Mesenchymal stem cell (in vitro differentiated cells and primary cell): Measurements from ENCODE around the gene MEX3D.

Source experiments
- DNase-seq: peaks from one replicate; pipeline ENCODE4 v3.0.0-alpha.2; 2013
- H2AFZ ChIP-seq: one replicate; pipeline ENCODE4 v1.6.1; 2013; ENCODE audit warnings: low read depth, mild to moderate bottlenecking, control low read depth, inconsistent platforms, low read length, moderate library complexity
- H2AK5ac ChIP-seq: 2 replicates; pipeline ENCODE4 v1.6.1; 2013; ENCODE audit warnings: low read length, moderate library complexity, mild to moderate bottlenecking, inconsistent platforms; ENCODE audit not compliant: severe bottlenecking
- H2BK120ac ChIP-seq: one replicate; pipeline ENCODE4 v1.6.1; 2013; ENCODE audit warnings: low read depth, mild to moderate bottlenecking, inconsistent platforms, low read length, moderate library complexity
- H2BK12ac ChIP-seq, 2 experiments: one replicate each; pipeline ENCODE4 v1.6.1; 2013; ENCODE audit warnings: inconsistent platforms in 2 of 2, low read length in 2 of 2, mild to moderate bottlenecking in 2 of 2, moderate library complexity in 2 of 2, control low read depth in 1 of 2
- H2BK15ac ChIP-seq: one replicate; pipeline ENCODE4 v1.6.1; 2013; ENCODE audit warnings: mild to moderate bottlenecking, low read depth, inconsistent platforms; ENCODE audit not compliant: poor library complexity, severe bottlenecking
- H2BK5ac ChIP-seq: 2 replicates; pipeline ENCODE4 v1.6.1; 2013; ENCODE audit warnings: low read depth, mild to moderate bottlenecking, low read length, control low read depth, inconsistent platforms; ENCODE audit not compliant: poor library complexity, severe bottlenecking
- H3K14ac ChIP-seq, 2 experiments: one replicate each; pipeline ENCODE4 v1.6.1; 2013; ENCODE audit warnings: inconsistent platforms in 2 of 2, low read length in 2 of 2, control low read depth in 1 of 2, mild to moderate bottlenecking in 1 of 2, moderate library complexity in 1 of 2
- H3K18ac ChIP-seq, 2 experiments: one replicate each; pipeline ENCODE4 v1.6.1; 2013; ENCODE audit warnings: inconsistent platforms in 2 of 2, low read length in 2 of 2, control low read depth in 1 of 2, low read depth in 1 of 2, mild to moderate bottlenecking in 1 of 2
- H3K23ac ChIP-seq, 2 experiments: one replicate each; pipeline ENCODE4 v1.6.1; 2013; ENCODE audit warnings: inconsistent platforms in 2 of 2, low read length in 2 of 2, mild to moderate bottlenecking in 2 of 2, moderate library complexity in 2 of 2, control low read depth in 1 of 2
- H3K27ac ChIP-seq: 2 replicates; pipeline ENCODE4 v1.5.1; 2013; ENCODE audit warnings: mild to moderate bottlenecking, moderate library complexity, low read length, control low read depth, inconsistent platforms; ENCODE audit not compliant: poor library complexity, severe bottlenecking
- H3K27me3 ChIP-seq, 2 experiments: 2 replicates each; pipeline versions ENCODE4 v1.6.1 to v1.7.0; 2013; ENCODE audit warnings: low read length in 2 of 2, mild to moderate bottlenecking in 2 of 2, moderate library complexity in 2 of 2, control low read depth in 1 of 2, inconsistent platforms in 1 of 2; ENCODE audit not compliant: control insufficient read depth in 1 of 2, insufficient read depth in 1 of 2
- H3K36me3 ChIP-seq, 2 experiments: 2 replicates each; pipeline versions ENCODE4 v1.6.1 to v1.7.0; 2013; ENCODE audit warnings: low read length in 2 of 2, control low read depth in 1 of 2, inconsistent platforms in 1 of 2, low read depth in 1 of 2, mild to moderate bottlenecking in 1 of 2; ENCODE audit not compliant: insufficient read depth in 2 of 2, control insufficient read depth in 1 of 2
- H3K4ac ChIP-seq, 2 experiments: one replicate each; pipeline ENCODE4 v1.6.1; 2013; ENCODE audit warnings: inconsistent platforms in 2 of 2, low read length in 2 of 2, mild to moderate bottlenecking in 2 of 2, moderate library complexity in 2 of 2, control low read depth in 1 of 2, low read depth in 1 of 2
- H3K4me1 ChIP-seq: 2 replicates; pipeline ENCODE4 v1.6.1; 2013; ENCODE audit warnings: low read depth, low read length, control low read depth; ENCODE audit not compliant: control insufficient read depth, insufficient read depth
- H3K4me2 ChIP-seq: 2 replicates; pipeline ENCODE4 v1.6.1; 2013; ENCODE audit warnings: low read length, mild to moderate bottlenecking, inconsistent platforms; ENCODE audit not compliant: poor library complexity, severe bottlenecking
- H3K4me3 ChIP-seq, 2 experiments: 2 replicates each; pipeline versions ENCODE4 v1.5.1 to v1.7.0; 2013; ENCODE audit warnings: low read length in 2 of 2, mild to moderate bottlenecking in 2 of 2, control low read depth in 1 of 2, low read depth in 1 of 2; ENCODE audit not compliant: insufficient read depth in 1 of 2
- H3K79me1 ChIP-seq: replicated peaks from 2 replicates; pipeline ENCODE4 v1.6.1; 2013; ENCODE audit warnings: mild to moderate bottlenecking, control low read depth, low read length, inconsistent platforms; ENCODE audit not compliant: poor library complexity, severe bottlenecking
- H3K9ac ChIP-seq: 2 replicates; pipeline ENCODE4 v1.7.0; 2013; ENCODE audit warnings: mild to moderate bottlenecking, low read length, moderate library complexity
- H3K9me3 ChIP-seq: 2 replicates; pipeline ENCODE4 v1.7.0; 2013; ENCODE audit warnings: mild to moderate bottlenecking, low read length; ENCODE audit not compliant: control insufficient read depth
- H4K8ac ChIP-seq: one replicate; pipeline ENCODE4 v1.6.1; 2013; ENCODE audit warnings: inconsistent platforms, mild to moderate bottlenecking, low read length, moderate library complexity
- H4K91ac ChIP-seq: one replicate; pipeline ENCODE4 v1.6.1; 2013; ENCODE audit warnings: mild to moderate bottlenecking, low read length, inconsistent platforms
- WGBS: methylation state at CpG from one replicate; pipeline ENCODE4 v1.1.7; 2013; ENCODE audit warnings: mixed read lengths; 5-methylcytosine and 5-hydroxymethylcytosine counted together

The MEX3D gene

DNA sequence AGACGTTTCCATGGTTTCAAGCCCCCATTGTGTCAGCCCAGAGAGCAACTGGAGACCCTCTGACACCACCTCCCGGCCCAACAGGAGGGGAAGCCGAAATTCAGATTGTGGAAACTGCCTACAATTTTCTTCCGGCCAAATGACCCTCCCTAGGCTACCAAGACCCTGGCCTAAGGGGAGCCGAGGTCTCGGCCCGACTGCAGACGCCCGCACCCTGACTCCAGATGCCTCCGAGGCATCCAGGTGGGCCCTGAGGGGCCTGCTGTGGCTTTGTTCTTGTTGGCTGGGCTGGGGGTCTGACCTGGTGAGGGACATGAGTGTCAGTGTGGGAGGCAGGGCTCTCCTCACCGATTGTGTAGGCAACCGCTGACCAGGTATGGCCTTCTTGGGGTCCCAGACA is 9.6 kb downstream of the MEX3D start:
- 94% methylated on average over 9 of the region's 12 CpGs for WGBS

DNA sequence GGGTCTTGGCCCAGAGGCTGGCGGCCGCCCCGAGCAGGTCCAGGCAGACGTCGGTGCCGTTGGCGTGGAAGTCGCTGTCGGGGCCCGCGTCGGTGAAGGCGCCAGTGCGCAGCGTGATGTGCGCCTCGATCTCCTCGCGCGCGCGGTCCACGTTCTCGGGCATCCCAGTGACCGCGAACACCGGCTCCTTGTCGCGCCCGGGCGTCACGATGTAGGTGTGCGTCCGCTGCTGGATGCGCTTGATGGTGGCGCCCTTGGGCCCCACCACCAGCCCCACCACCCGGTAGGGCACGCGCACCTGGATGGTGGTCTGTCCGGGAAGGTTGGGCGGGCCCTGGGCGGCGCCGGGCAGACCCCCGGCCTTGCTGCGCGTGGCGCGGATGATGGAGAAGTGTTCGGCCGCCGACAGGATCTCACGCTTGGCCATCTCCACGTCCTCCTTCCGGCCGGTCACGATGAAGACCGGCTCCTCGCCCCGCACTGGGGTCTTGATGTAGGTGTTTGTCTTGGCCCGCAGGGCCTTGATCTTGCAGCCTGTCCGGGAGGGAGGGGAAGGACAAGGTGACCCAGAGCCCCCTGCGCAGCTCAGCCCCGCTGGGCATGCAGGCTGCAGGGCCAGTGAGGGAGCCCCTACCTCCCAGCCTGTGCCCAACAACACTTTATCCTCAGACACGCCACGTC is 11.6 kb downstream of the MEX3D start:
- no peak overlapping the region for H3K4me3 ChIP-seq
- no peak overlapping the region for H3K27ac ChIP-seq
- no peak overlapping the region for H3K4ac ChIP-seq
- DNase-seq = no peak
- H3K18ac ChIP-seq = no peak overlapping the region
- no peak overlapping the region for H3K23ac ChIP-seq
- no peak overlapping the region for H2BK12ac ChIP-seq
- peaks cover 0 to 57% of the 10 kb centered on the region in 2 experiments for H3K36me3 ChIP-seq
- peaks cover 24% of the 10 kb centered on the region for H3K4me1 ChIP-seq
- H2BK15ac ChIP-seq = no peak overlapping the region
- H3K14ac ChIP-seq = no peak overlapping the region
- no peak overlapping the region for H4K8ac ChIP-seq
- H2AK5ac ChIP-seq = no peak overlapping the region
- H3K27me3 ChIP-seq = no peaks in the 10 kb centered on the region
- no peaks in the 10 kb centered on the region for H3K9me3 ChIP-seq
- H2AFZ ChIP-seq = no peak overlapping the region
- H3K9ac ChIP-seq = no peak overlapping the region
- H2BK120ac ChIP-seq = no peak overlapping the region
- H3K4me2 ChIP-seq = no peak overlapping the region
- no peak overlapping the region for H2BK5ac ChIP-seq
- H4K91ac ChIP-seq = no peak overlapping the region
- H3K79me1 ChIP-seq = peaks cover 28% of the 10 kb centered on the region
- WGBS = 98% methylated on average over 63 of the region's 66 CpGs

More for the DNA sequence above, 9.6 kb downstream of the MEX3D start:
- Histone ChIP-seq H3K4me2 (no peak overlapping the region), H3K14ac (no peak overlapping the region), H3K4ac (no peak overlapping the region), H3K4me3 (no peak overlapping the region), H2AK5ac (no peak overlapping the region), H3K23ac (no peak overlapping the region), H2AFZ (no peak overlapping the region), H3K27me3 (no peaks in the 10 kb centered on the region), H2BK5ac (no peak overlapping the region), H3K9ac (no peak overlapping the region), H3K27ac (no peak overlapping the region), H2BK120ac (no peak overlapping the region), H3K4me1 (peaks cover 25% of the 10 kb centered on the region), H3K9me3 (no peaks in the 10 kb centered on the region), H3K79me1 (peaks cover 18% of the 10 kb centered on the region), H4K8ac (no peak overlapping the region), H3K36me3 (peaks cover 0 to 65% of the 10 kb centered on the region in 2 experiments), H4K91ac (no peak overlapping the region), H2BK12ac (no peak overlapping the region), H2BK15ac (no peak overlapping the region), H3K18ac (no peak overlapping the region)
- no peak for DNase-seq

DNA sequence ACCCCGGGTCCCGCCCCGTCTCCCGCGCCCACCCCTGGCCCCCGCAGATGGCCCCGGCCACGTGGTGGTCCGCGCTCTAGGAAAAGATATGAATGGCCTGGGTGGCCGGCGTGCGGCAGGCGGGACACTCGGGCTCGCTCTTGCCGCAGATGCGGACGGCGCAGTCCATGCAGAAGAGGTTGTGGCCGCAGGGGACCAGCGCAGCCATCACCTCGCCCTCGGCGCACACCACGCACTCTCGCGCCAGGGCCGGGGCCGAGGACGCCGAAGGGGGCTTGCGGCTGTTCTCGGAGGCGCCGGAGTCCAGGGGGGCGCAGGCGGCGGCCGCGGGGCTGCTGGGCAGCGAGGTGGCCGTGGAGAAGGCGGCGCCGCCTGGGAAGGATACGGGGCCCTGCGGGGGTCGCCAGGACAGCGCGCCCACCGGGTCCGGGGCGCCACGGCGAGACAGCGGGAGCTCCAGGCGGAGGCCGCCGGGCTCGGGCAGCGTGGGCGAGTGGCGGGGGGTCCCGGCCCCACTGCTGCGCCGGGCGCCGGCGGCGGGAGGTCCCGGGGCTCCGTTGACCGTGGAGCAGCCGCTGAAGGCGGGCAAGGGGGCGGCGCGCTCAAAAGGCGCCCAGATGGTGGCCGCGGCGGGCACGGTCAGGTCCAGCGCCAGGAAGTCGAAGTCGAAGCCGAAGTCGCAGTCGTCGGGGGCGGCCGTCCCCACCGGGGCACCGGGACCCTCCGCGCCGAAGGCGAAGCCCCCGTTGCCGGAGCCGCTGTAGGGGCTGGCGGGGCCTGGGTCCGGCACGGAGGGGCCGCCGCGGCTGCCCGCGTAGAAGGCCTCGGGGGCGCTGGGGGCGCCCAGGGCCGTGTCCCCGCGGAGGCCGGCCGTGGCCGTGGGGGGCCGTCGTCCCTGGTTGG is 12.4 kb downstream of the MEX3D start:
- Histone ChIP-seq H3K18ac (no peak overlapping the region), H3K27ac (no peak overlapping the region), H4K91ac (no peak overlapping the region), H2BK120ac (no peak overlapping the region), H3K23ac (no peak overlapping the region), H3K79me1 (peaks cover 28% of the 10 kb centered on the region), H3K4me1 (peaks cover 20% of the 10 kb centered on the region), H2BK15ac (no peak overlapping the region), H3K27me3 (no peaks in the 10 kb centered on the region), H2BK12ac (no peak overlapping the region), H3K4me3 (peak overlapping the region in 1 of 2 experiments; percentile 10), H3K36me3 (peaks cover 0 to 50% of the 10 kb centered on the region in 2 experiments), H3K9ac (no peak overlapping the region), H3K9me3 (no peaks in the 10 kb centered on the region), H2AFZ (no peak overlapping the region), H3K4me2 (no peak overlapping the region), H3K4ac (no peak overlapping the region), H2BK5ac (no peak overlapping the region), H3K14ac (no peak overlapping the region), H4K8ac (peak overlapping the region; percentile 73), H2AK5ac (no peak overlapping the region)
- DNase-seq = no peak
- WGBS = 97% methylated on average over 113 of the region's 121 CpGs

DNA sequence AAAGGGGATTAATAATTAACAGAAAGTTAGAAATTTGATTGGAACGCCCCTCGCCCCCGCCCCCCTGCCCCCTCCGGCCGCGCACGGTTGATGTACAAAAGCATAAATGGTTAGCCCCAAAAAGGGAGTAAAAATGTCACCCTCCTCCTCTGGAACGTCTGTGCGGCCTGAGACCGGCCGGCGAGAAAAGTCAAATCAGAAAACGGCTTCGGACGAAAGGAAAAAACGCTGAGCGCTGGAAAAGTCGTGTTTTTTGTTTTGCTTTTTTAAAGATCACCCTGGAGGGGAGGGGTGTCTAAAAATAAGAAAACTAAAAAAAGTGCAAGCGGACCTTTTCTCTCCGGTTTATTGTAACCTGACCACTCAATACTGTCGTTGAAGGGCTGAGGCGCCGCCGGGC is 13.2 kb downstream of the MEX3D start:
- no peaks in the 10 kb centered on the region for H3K27me3 ChIP-seq
- no peak overlapping the region for H2BK5ac ChIP-seq
- H2AK5ac ChIP-seq = no peak overlapping the region
- no peak overlapping the region for H3K18ac ChIP-seq
- no peak overlapping the region for H2BK12ac ChIP-seq
- H2AFZ ChIP-seq = no peak overlapping the region
- no peak overlapping the region for H3K9ac ChIP-seq
- no peak overlapping the region for H2BK15ac ChIP-seq
- no peak overlapping the region for H4K91ac ChIP-seq
- no peak overlapping the region for H3K14ac ChIP-seq
- no peak overlapping the region for H2BK120ac ChIP-seq
- peaks cover 28% of the 10 kb centered on the region for H3K79me1 ChIP-seq
- no peak overlapping the region for H3K23ac ChIP-seq
- no peaks in the 10 kb centered on the region for H3K9me3 ChIP-seq
- H3K36me3 ChIP-seq = peaks cover 0 to 42% of the 10 kb centered on the region in 2 experiments
- WGBS = 95% methylated on average over 24 of the region's 24 CpGs
- peaks cover 16% of the 10 kb centered on the region for H3K4me1 ChIP-seq
- DNase-seq = no peak
- no peak overlapping the region for H3K4ac ChIP-seq
- H3K27ac ChIP-seq = no peak overlapping the region
- no peak overlapping the region for H4K8ac ChIP-seq
- no peak overlapping the region for H3K4me3 ChIP-seq
- H3K4me2 ChIP-seq = no peak overlapping the region
